Stimulated activated CD4-positive, alpha-beta T cell treated with anti-CD3 and anti-CD28 coated beads, TNF-alpha, amount 100 ng/mL, for 4 hours (primary cell): ENCODE measurements around the gene TJAP1.
"Not testable (repeated sequence)": the region's sequence is repeated elsewhere in the genome, so short reads cannot be mapped to it uniquely, and the experiment has no call there.

Experiments
- DNase-seq, 3 experiments: peaks; one replicate each; pipeline ENCODE4 v3.0.0-alpha.2; 2020; ENCODE audit warnings: low read depth in 3 of 3

Gene TJAP1

DNA sequence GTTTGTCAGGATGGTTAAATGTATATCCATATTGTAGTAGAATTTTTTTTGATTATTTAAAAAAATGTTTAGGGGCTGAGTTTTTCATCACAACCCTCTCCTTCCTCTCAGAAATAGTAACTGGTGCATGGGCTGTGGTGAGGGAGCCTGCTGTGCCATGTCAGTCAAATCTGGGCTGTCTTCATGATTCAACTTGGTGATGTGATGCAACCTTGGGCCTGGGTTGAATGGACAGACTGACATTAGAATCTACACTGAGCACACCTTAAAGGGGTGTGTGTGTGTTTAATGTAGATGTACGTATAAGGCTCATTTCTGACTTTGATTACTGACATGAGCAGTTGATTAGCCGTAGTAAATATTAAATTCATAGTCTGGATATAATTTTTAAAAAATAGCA, 3.7 kb downstream of the TJAP1 start:
- no peak for DNase-seq

DNA sequence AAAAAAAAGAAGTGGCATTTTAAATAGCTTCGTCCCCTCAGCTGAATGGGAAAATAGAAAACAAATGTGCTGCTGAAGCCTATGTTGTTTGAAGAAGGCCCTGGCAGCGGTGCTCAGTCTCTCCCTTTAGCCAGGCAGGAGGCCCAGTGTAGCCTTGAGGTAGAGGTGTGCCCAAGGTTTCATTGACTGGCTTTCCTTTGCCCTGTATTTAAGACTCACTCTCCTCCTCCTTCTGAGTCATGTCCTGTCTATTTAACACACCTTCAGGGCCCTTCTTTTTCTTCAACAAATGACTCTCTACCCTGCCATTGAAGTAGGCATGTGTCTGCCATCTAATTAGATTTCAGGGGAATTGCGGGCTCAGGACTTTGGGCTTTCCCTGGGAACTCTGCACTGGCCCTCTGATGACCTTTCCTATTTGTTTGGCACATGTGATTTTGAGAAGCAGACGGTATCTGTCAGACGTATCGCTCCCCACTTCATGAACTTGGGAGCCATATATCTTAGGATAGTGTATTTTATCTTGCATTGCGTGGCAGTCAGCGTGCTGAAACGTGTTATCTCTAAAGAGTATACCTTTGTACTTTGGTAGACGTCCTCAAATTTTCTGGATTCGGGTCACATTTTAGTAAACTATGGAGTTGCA, 4.3 kb downstream of the TJAP1 start:
- DNase-seq, result no peak

DNA sequence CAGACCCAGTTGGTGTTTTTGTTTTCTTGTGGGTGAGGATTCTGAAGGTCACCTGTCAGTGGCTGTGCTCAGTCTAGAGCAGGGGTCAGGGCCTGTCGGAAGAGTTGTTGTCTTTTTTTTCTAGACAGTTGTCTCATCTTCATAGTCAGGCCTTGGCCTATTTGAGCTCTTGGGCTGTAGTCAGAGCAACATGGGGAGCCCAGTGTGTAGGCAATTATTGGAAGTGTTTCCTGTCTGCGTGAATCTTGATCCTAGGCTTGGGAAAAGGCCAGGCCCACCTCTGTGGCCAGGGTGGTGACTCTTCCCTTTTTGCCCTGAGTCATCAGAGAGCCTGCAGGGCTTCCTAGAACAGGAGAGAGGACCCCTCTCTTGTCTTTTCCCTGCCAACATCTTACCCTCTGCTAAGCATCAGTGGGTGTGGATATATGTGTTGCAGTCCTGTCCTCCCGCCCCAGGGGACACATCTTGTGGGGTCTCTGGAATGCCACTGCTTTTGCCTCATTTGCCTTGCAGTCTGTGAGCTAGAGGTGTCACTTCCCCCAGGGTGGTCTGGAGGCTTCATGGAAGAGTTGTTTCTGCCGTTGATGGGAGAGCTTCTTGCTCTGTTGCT, 11.4 kb downstream of the TJAP1 start:
- DNase-seq, result no peak

DNA sequence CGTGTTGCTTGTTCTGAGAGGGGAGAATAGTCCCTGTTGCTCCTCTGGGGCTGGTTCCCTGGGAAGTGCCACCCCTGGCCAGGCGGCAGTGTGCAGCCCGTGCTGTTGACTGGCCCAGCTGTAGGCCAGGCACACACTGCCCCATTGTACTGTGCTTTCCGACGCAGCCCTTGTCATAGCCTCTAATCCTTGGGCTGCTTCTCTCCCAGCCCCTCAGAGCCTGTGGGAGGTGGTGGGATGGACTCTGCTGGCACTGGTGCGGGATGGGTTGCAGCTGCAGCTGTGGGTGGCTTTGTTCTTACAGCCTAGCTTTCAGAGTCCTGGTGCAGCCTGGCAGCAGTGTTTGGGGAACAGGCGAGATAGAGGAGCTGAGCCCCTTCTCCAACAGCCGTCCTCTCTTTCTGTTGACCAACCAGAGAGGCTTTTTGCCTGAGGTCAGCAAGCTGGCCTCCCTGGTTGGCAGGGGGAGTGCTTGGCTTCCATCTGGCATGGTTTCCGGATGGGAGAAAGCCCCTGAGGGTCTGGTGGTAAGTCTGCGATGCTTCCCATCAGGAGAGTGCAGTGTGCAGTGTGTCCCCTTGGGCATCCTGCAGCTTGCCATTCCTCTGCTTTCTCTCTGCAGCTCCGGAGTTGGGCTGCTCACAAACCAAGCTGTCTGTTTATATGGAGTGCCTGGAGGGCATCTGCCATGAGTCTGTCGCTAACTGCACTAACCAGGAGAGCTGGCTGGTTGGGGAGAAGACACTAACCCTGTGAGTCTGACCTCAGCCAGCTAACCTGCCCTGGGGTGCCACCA, 12.1 kb downstream of the TJAP1 start:
- DNase-seq, result no peak

DNA sequence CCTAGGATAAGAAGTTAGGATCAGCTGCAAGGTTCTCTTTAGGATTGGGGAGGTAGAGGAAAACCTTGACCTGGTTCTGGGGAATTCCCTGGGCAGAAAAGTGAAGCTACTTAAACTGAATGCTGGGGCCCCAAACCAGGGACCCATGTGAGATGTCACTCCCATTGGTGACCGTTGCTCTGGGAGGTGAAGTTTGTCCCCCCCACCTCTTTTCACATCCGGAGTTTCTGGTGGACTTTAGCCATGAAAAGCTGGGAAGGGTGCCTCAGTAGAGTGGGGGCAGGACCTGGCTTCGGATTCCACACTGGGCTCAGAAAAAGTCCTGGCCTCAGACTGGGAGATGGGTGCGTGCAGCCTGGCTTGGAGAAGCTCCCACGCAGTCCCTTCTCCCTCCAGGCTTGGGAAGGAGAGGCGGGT, 13.2 kb downstream of the TJAP1 start:
- no peak for DNase-seq

DNA sequence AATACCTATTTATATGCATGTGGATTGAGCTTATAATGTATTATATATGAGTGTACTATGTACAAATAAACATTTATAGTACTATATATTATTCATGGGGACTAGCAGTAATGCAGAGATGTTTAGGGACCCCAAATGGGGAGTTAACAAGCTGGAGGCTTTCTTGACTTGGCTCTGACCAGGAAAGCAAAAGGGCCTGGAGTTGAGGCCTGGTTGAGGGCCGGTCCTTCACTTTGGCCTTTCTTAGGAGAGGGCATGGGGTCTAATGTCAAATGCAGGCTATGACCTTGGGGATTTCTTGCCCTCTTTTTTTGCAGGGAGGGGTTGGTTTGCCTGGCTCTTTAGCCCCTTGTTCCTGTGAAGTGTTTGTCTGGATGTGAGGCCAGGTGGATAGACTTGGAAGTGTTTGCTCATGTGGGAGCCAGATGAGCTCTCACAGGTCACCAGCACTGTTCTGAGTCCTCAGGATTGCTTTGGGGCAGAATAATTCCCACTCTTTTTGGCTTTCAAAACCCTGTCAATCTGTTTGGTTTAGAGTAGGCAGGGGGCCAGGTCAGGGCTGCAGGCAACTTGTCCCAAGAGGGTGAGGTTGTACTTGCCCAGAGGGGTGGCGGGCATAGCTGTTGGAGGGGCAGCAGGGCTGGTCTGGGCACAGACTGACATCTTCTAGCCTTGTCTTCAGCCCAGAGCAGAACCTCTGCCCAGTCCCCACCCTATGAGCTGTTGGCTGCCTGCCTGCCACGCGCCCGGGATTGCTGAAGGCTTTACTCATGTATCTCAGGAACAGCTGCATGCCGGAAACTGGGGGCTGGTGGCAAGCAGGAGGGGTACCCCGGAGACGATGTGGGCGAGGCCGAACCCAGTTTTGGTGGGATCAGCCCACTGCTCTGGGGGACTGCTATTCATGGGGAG, 14.6 kb downstream of the TJAP1 start:
- DNase-seq, result no peak

DNA sequence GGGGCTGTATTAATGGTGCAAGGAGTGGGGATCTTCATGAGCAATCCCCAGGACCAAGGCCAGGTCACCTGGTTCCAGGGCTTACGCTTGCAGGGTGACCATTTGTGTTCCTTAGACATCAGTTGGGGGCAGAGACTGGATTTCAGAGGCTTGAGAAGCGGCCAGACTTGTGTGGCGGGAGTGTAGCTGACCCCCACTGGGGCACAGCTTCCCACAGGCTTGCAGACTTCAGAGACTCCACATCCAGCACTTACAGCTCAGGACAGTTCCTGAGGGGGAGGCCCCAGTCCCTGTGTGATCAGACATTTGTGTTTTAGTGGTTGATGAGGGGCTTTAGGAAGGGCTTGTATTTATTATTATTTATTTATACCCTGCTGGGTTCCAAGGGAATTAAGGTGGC, 15.3 kb downstream of the TJAP1 start:
- DNase-seq, result no peak

DNA sequence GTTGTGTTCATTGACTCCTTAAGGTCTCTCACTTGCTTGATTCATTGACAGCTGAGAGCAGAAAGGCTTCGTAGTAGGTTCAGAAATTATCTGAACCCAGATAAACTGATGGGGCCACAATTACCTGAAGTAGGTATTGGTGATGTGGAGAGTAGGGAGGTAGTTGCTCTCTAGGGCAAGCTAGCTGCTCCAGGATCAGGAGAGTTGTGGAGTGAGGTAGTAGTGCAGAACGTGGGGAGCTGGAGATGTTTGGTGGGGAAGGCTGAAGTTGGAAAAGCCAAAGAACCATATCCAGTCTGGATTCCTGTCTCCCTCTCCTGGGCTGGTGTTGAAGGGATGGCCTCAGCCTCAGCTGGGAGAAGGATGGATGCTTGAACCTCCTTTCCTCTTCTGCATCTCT, 15.9 kb downstream of the TJAP1 start:
- no peak for DNase-seq

DNA sequence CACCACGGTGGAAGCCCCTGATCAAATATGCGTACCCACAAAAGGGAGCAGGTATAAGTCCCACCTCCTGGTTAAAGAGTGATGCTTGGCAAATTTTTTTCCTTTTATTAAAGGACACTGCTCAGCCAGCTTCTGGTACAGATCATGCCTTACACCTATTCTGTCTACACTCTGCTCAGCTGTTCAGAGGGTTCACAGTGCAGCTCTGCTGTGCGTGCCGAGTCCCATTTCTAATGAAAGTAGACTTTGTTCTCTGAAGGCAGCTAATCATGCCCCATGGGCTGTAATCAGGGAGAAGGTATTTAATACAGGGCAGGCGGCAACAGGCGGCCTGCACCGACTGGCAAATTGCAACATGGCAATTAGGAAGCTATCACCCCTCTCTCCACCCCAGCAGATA, 16.5 kb downstream of the TJAP1 start:
- no peak for DNase-seq

DNA sequence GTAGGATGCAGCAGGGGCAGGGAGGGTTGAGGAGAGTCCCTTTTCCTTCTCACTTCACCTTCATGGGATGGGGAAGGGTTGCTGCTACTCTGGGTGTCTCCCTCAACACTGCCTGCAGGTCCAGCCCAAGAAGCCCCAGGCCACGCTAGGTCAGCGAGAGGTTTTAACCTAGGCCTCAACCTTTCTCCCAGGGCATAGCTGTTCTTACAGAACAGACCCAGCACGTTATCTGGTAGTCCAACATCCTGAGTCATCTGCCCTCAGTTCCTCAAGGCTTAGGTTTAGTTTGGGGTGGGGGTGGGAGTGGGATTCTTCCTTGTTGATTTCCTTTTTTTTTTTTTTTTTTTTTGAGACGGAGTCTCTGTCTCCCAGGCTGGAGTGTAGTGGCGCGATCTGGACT, 17.0 kb downstream of the TJAP1 start:
- no peak for DNase-seq

DNA sequence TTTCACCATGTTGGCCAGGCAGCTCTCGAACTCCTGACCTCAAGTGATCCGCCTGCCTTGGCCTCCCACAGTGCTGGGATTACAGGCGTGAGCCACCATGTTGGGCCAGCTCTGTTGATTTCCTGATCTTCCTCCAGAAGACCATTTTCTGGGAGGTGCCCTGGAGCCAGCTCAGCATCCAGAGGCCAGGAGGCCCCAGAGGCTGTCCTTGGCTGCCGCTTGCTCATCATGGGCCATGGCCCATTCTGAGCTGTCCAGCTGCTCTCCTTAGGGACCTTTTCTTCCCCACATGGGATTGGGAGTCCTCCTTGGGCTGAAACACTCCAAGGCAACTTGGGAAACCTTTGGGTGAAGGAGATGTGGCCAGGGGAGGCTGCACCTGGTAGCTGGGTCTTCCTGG, 17.4 kb downstream of the TJAP1 start:
- DNase-seq, result no peak

DNA sequence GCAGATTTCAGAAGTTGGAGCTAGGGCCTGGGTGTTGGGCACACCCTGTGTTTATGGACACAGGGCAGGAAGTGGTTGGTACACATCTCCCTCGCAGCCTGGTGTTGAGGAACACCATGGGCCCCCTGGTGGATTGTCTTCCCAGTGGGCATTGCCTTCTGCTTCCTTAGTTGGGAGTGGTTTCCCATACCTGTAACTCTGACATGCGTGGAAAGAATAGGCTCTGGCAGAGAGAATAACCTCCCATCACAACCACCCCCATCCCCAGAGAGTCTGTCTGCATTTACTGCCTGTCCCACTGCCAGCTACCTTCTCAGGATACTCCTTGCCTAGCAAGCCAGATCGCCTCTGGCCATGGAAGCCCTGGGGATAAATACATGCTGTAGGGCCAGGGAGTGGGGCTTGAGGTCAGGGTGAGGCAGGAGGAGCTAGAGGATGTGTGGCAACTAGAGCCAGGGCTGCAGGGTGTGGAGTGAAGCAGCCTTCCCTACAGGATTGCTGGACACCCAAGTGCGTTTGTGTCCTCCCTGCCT, 18.1 kb downstream of the TJAP1 start:
- DNase-seq, result no peak

DNA sequence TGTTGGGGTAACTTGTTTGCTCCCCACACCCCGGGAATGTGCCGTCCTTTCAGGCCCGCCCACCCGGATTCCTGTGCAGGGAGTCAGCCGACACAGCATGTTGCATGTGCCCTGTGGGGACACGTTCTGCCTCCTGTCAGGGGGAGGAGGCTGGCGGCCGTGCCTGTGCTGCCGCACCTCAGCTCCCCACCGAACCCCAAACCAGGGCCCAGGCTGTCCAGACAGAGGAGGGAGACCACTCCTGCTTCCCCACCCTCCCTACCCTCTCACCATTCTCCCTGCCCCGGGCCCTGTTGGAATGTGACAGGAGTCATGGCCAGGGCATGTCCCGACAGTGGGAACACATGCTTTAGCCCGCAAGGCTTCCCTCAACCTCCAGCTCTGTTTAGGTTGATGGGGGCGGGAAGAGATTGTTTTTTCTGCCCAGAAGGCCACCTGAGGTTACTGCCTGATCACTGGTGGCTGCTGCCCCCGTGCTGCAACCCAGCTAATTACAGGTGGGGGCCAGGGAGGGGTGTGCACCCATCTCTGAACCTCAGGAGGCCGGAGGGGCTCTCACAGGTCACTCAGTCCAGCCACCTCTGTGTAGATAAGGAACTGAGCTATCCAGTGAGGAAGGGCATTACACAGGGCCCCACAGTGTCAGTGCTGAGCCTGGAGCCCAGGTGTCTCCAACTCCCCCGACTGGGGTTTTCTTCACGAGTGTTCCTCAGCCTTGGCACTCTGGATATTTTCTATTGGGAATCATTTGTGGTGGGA, 19.2 kb downstream of the TJAP1 start:
- DNase-seq, result no peak

DNA sequence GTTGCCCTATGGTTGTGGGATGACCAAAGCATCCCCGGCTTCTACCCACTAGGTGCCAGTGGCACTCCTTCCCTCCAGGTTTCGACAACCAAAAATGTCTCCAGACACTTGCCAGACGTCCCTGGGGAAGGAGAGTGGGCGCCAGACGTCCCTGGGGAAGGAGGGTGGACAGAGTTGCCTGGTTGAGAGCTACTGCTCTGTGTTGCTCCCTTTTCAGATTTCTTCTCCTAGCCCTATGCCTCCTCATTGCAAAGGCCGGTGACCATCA, 19.7 kb downstream of the TJAP1 start:
- DNase-seq, result no peak

DNA sequence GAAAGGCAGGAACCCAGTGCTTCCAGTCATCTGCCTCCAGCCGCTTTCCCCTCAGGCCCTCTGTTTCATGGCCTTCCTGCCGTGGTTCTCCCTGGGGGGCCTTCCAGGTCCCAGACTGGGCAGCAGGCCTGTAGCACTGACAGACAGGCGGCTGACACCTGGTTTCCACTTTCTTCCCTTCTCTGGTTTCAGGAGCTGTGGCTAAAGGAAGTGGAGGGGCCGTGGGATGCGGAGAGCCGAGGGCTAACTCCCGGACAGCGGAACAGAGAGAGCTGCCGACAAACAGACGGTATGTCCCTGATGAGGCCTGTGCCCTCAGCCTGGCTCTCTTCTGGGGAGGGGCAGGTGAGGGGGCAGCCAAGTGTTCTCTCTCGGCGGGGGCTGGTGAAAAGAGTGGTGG, 20.3 kb downstream of the TJAP1 start:
- no peak for DNase-seq

DNA sequence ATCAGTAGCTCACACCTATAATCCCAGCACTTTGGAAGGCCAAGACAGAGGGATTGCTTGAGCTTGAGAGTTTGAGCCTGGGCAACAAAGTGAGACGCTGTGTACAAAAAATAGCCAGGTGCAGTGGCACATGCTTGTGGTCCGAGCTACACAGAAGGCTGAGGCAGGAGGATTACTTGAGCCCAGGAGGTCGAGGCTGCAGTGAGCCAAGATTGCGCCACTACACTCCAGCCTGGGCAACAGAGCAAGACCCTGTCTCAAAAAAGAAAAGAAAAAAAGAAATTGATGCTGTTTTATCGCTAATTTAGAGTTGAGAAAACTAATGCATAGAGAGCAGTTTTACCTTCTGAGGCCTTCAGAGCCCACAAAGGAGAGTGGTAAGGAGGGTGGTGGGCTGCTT, 20.9 kb downstream of the TJAP1 start:
- DNase-seq, result not testable (repeated sequence)

DNA sequence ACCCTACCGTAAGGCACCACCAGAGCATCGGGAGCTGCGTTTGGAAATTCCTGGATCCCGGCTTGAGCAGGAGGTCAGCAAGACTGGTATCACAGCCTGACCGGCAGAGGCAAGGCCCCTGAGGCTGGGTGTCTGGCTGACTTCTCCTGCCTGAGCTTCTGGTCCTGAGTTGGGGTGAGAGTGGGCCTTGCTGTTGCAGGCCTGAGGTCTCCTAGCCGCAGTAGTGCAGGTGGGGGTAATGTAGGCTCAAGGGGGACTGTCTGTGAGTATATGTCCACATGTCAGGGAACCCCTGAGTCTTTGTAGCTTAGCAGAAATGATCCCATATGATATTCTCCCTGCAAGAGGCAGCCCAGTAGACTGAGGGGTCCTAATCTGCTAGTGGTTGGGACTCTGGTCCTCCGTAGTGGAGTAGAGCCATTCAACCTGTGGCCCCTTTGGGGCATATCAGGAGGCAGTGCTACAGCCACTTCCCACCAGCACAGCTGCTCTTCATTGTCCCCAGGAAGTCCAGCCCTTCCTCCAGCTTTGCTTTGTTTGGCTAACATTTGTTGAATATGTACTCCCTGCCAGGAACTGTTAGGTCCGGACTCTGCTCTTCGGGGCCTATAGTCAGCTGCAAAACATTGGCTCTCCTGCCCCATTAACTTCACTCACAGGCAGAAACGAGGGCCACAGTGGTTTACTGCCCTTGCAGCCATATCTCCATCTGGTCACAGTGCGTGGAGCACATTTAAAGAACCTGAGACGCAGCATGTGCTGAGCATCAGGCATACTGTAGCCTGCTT, 21.9 kb downstream of the TJAP1 start:
- DNase-seq, result no peak

DNA sequence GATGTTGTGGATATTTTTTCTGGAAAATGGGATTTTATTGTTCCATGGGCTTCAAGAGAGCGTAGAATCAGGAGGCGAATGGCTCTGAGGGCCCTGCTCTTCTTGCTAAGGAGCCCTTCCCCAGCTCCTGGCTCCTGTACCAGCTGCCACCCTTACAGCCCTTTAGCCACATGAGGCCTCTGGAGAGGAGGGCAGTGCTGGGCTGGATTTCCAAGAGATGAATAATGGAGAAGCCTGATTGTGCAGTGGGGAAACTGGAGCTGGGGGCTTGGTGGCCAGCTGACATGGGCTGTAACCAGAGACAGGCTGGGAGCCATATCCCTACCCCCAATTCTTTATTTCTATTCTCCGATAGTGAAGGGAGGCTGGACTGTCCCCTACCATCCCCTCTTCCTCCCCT, 23.6 kb downstream of the TJAP1 start:
- DNase-seq, result no peak

DNA sequence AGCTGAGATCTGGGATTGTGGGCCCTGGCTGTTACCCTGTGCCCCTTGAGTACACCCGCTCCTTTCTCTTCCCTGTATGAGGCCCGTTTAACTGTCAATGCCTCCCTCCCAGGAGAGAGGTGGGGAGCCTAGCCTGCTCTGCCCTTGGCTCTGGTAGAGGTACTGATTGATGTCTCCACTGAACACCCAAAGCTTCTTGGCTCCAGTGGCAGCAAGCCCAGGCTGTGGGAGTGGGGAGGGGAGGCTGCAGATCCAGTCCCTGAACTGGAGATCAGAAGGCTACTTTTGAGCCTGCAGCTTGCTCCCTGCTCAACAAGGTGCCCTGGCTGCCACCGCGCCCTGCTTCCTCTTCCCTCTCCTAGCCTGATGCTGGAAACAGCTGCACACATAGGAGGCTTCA, 25.3 kb downstream of the TJAP1 start:
- DNase-seq, result no peak

DNA sequence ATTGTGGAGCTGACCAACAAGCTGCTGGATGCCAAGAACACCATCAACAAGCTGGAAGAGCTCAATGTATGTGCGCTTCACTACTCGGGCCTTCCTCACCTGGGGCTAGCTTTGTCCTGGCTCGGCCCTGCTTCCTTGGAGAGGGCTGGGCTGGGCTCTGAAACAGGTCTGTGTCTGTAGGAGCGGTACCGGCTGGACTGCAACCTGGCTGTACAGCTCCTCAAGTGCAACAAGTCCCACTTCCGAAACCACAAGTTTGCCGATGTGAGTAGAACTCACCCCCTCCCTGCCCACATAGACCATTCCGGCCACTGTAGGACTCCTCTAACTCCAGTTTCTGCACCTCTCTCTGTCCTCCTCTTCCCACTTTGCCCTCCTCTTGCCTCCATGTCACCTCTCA, 26.1 kb downstream of the TJAP1 start:
- no peak for DNase-seq
